ENCODE results near the gene SIAH2.

DNA sequence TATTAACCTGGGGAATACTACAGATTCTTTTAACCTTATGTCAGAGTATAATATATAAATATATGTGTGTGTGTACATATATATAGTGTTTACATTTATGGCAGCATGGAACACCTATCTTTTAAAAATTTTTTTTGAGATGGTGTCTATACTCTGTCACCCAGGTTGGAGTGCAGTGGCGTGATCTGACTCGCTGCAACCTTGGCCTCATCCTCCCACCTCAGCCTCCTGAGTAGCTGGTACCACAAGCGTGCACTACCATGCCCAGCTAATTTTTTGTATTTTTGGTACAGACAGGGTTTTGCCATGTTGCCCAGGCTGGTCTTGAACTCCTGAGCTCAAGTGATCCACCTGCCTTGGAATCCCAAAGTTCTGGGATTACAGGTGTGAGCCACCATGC lies 40.7 kb downstream of the SIAH2 start:
- TF ChIP-seq TAF1 (IDR thresholded peaks at IDR 0.05; ENCODE audit: low read depth, low read length): no peak
- no peak for TF ChIP-seq POLR2A (IDR thresholded peaks at IDR 0.05; ENCODE audit: low read depth, low read length)
- no peak for TF ChIP-seq POLR2AphosphoS5 (IDR thresholded peaks at IDR 0.05; ENCODE audit: low read depth, low read length)
- no peak for TF ChIP-seq POU2F2 (IDR thresholded peaks at IDR 0.05; ENCODE audit: low read depth, low read length)
- no peak for TF ChIP-seq SPI1 (IDR thresholded peaks at IDR 0.05; ENCODE audit: low read depth, low read length)
- TF ChIP-seq PAX5 (IDR thresholded peaks at IDR 0.05; ENCODE audit: insufficient read depth, low read length, severe bottlenecking): no peak
